K562 (cell line): ENCODE data around the gene UBE2H. TPM values are rescaled to one million over a fixed set of nuclear protein-coding genes. Genes with fewer than 3 reads are reported as not detected.

ENCODE experiments used
- ATAC-seq: fragments of 200-7000 bp; cut with Tn5 transposase; 3 replicates; pipeline ENCODE4 v1.9.1; 2020; ENCODE audit warnings: moderate library complexity
- BruUV-seq: library from RNA; stranded (reverse); fragments of 400-500 nt; replicated peaks from 2 replicates; lab custom pipeline; 2021; lab: Mats Ljungman, UMichigan
- CTCF ChIA-PET: fragments of 300-600 bp; formaldehyde crosslinking; extraction: SDS; loops from one replicate; lab custom pipeline; 2021; ENCODE audit warnings: low intra/inter-chr PET ratio; lab: Yijun Ruan, JAX
- POLR2A ChIA-PET: fragments of 300-600, 350-650 bp; sonication (Branson Sonifier 250); formaldehyde crosslinking; extraction: SDS; loops from one replicate; lab custom pipeline; 2021; ENCODE audit warnings: antibody characterized with exemption, inconsistent platforms; lab: Yijun Ruan, JAX
- DNase-seq, 4 experiments: peaks; one replicate each; pipeline versions ENCODE4 v3.0.0 to v3.0.0-alpha.2; 2011 to 2018; ENCODE audit warnings: low spot score in 3 of 4, mixed read lengths in 3 of 4; ENCODE audit errors: extremely low read depth in 1 of 4
- FAIRE-seq: peaks from 2 replicates; lab custom pipeline; 2011; peaks lifted over from hg19 to GRCh38; lab: Jason Lieb, UNC
- H2AFZ ChIP-seq: 2 replicates; pipeline ENCODE4 v1.6.0; 2011; ENCODE audit warnings: low read depth, low read length, control low read depth, inconsistent platforms
- H3K27ac ChIP-seq: fragments of 200-600 bp; 3 replicates; pipeline ENCODE4 v1.8.0; 2011; ENCODE audit warnings: low read depth, mild to moderate bottlenecking, control low read depth, inconsistent platforms, low read length, moderate library complexity, mixed read lengths; ENCODE audit errors: extremely low read depth
- H3K27me3 ChIP-seq, 2 experiments: fragments of 300-600 bp in 1 of 2; 2 replicates in 1 of 2; 3 replicates in 1 of 2; pipeline versions ENCODE4 v1.6.0 to v1.8.0; 2011; ENCODE audit warnings: inconsistent platforms in 2 of 2, low read length in 2 of 2, mild to moderate bottlenecking in 1 of 2, mixed read lengths in 1 of 2, moderate library complexity in 1 of 2; ENCODE audit not compliant: control insufficient read depth in 2 of 2, insufficient read depth in 2 of 2
- H3K36me3 ChIP-seq: fragments of 300-600 bp; 3 replicates; pipeline ENCODE4 v1.8.0; 2011; ENCODE audit warnings: mild to moderate bottlenecking, low read length, inconsistent platforms; ENCODE audit not compliant: control insufficient read depth, insufficient read depth
- H3K4me1 ChIP-seq, 2 experiments: fragments of 200-600 bp in 1 of 2; replicated peaks in 1 of 2; 2 replicates in 1 of 2; 3 replicates in 1 of 2; pipeline versions ENCODE4 v1.5.1 to v1.8.0; 2011; ENCODE audit warnings: inconsistent platforms in 2 of 2, low read length in 2 of 2, mild to moderate bottlenecking in 1 of 2, mixed read lengths in 1 of 2, moderate library complexity in 1 of 2; ENCODE audit not compliant: control insufficient read depth in 2 of 2, insufficient read depth in 2 of 2
- H3K4me2 ChIP-seq: 2 replicates; pipeline ENCODE4 v1.6.1; 2011; ENCODE audit warnings: low read length, control low read depth, inconsistent platforms, mixed read lengths; ENCODE audit not compliant: insufficient read depth
- H3K4me3 ChIP-seq: fragments of 200-600 bp; sonication (generic), shearing (Covaris generic); 2 replicates; pipeline ENCODE4 v1.5.1; 2016; ENCODE audit warnings: control low read depth, inconsistent platforms
- H3K79me2 ChIP-seq: fragments of 200-600 bp; 3 replicates; pipeline ENCODE4 v1.8.0; 2011; ENCODE audit warnings: low read length, inconsistent platforms; ENCODE audit not compliant: control insufficient read depth, insufficient read depth
- H3K9ac ChIP-seq, 2 experiments: 2 replicates each; pipeline versions ENCODE4 v1.6.0 to v1.6.1; 2011; ENCODE audit warnings: low read depth in 2 of 2, low read length in 2 of 2, control low read depth in 1 of 2, inconsistent platforms in 1 of 2, mild to moderate bottlenecking in 1 of 2, mixed read lengths in 1 of 2; ENCODE audit not compliant: insufficient read depth in 1 of 2
- H3K9me1 ChIP-seq: one replicate; pipeline ENCODE4 v1.6.0; 2011; ENCODE audit warnings: inconsistent platforms, mild to moderate bottlenecking, low read length, moderate library complexity; ENCODE audit not compliant: control insufficient read depth, insufficient read depth
- H3K9me3 ChIP-seq: replicated peaks from 2 replicates; pipeline ENCODE4 v1.5.1; 2011; ENCODE audit warnings: low read depth, low read length, inconsistent platforms; ENCODE audit not compliant: control insufficient read depth, insufficient read depth
- H4K20me1 ChIP-seq: replicated peaks from 2 replicates; pipeline ENCODE4 v1.6.1; 2011; ENCODE audit warnings: low read length, inconsistent platforms, mixed read lengths; ENCODE audit not compliant: control insufficient read depth, insufficient read depth
- HDAC3 ChIP-seq: fragments of 450-650 bp; IDR thresholded peaks from 2 replicates; pipeline ENCODE4 v1.6.1; 2018; ENCODE audit warnings: borderline replicate concordance, mild to moderate bottlenecking, moderate library complexity; ENCODE audit not compliant: partially characterized antibody
- ILK ChIP-seq: fragments of 450-650 bp; IDR thresholded peaks from 2 replicates; pipeline ENCODE4 v1.6.1; 2016; ENCODE audit warnings: missing genetic modification characterization, low read depth, mild to moderate bottlenecking, missing compliant biosample characterization, moderate library complexity, borderline replicate concordance
- NCOA2 ChIP-seq, 2 experiments: fragments of 450-650 bp; IDR thresholded peaks; 2 replicates each; pipeline ENCODE4 v1.6.1; 2018; ENCODE audit warnings: mild to moderate bottlenecking in 2 of 2, moderate library complexity in 1 of 2; ENCODE audit not compliant: partially characterized antibody in 2 of 2
- RUNX1 ChIP-seq: sonication (generic); IDR thresholded peaks from 2 replicates; pipeline ENCODE4 v1.6.1; 2016; ENCODE audit warnings: antibody characterized with exemption, low read depth
- SRSF3 ChIP-seq: fragments of 200-400 bp; formaldehyde crosslinking; IDR thresholded peaks from 2 replicates; pipeline ENCODE4 v1.6.1; 2016; ENCODE audit warnings: mild to moderate bottlenecking, low read length, moderate library complexity; ENCODE audit not compliant: insufficient read depth
- SRSF9 ChIP-seq: fragments of 200-400 bp; formaldehyde crosslinking; IDR thresholded peaks from 2 replicates; pipeline ENCODE4 v1.6.1; 2017; ENCODE audit warnings: low read depth, low read length, borderline replicate concordance
- WGBS: fragments of 100-300 bp; shearing (Covaris generic); methylation state at CpG from one replicate; pipeline ENCODE4 v1.1.6; 2016; ENCODE audit warnings: low coverage, mixed read lengths; ENCODE audit not compliant: insufficient coverage; ENCODE audit errors: missing lambda C conversion rate; 5-methylcytosine and 5-hydroxymethylcytosine counted together
- in situ Hi-C: fragments of 300-500 bp; cut with MboI; formaldehyde crosslinking; loops from 4 replicates; pipeline ENCODE4 v1.15.0; 2018; ENCODE audit warnings: inconsistent platforms, mixed read lengths
- intact Hi-C: fragments of 100-400 bp; cut with micrococcal nuclease; formaldehyde crosslinking; loops from 2 replicates; pipeline ENCODE4 v1.14.2; 2022
- polyA plus RNA-seq, 8 experiments: library from polyadenylated mRNA; depleted of rRNA in 4 of 8; stranded (reverse) in 5 of 8; unstranded in 3 of 8; fragments of >200 nt; fragmentation: Nextera tagmentation in 2 of 8; fragmentation: Illumina TruSeq in 1 of 8; extraction: Ambion mirVana in 2 of 8; extraction: Trizol in 1 of 8; gene quantifications; 2 replicates each; pipeline versions ENCODE4 v1.2.1 to v1.2.3, GENCODE V29; 2011 to 2014; ENCODE audit warnings: inconsistent platforms in 1 of 8, missing spikeins in 1 of 8
- total RNA-seq, 7 experiments: library from RNA; depleted of rRNA in 6 of 7; stranded (reverse); fragments of >200 nt in 6 of 7; fragmentation: Illumina TruSeq in 2 of 7; extraction: Trizol in 2 of 7; gene quantifications; 2 replicates each; pipeline versions ENCODE4 v1.2.1 to v1.2.3, GENCODE V29; 2011 to 2021; ENCODE audit warnings: low replicate concordance in 1 of 7
- TF ChIP-seq, protein P1 (sequence below): fragments of 450-650 bp; IDR thresholded peaks from 2 replicates; pipeline ENCODE4 v1.6.1; 2014; ENCODE audit warnings: low read depth, mild to moderate bottlenecking, moderate library complexity, borderline replicate concordance
- TF ChIP-seq, protein P2 (sequence below), 3 experiments: fragments of 200-800 bp in 1 of 3; sonication (Bioruptor generic) in 1 of 3; sonication (generic) in 1 of 3; formaldehyde crosslinking in 1 of 3; IDR thresholded peaks; 2 replicates each; pipeline versions ENCODE4 v1.6.1 to v1.8.0; 2016 to 2022; ENCODE audit warnings: mild to moderate bottlenecking in 2 of 3, missing compliant biosample characterization in 2 of 3, missing genetic modification characterization in 2 of 3, missing genetic modification reagents in 1 of 3

The UBE2H gene
- total and polyA plus RNA-seq, 9 of the 15 experiments (the other 6 are each of a cell fraction or from before 2014, with no cell fraction given): 6.3 to 33.0 (median 13.3) TPM

DNA sequence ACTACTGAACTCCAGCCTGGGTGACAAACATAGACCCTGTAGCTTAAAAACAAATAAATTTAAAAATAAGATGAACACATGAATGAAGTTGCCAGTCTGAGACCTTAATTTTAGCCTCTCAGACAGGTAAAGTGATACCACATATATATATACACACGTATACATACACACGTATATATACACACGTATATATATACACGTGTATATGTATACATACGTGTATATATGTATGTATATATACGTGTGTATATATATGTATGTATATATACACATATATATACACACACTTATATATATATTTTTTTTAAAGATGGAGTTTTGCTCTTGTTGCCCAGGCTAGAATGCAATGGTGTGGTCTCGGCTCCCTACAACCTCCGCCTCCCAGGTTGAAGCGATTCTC lies 62.7 kb downstream of the UBE2H start (continued):
- TF ChIP-seq NCOA2 (IDR thresholded peaks at IDR 0.05; ENCODE audit: partially characterized antibody in 2 of 2) (no peak), SRSF3 (no peak), HDAC3 (no peak)
- TF ChIP-seq, protein P1, sequence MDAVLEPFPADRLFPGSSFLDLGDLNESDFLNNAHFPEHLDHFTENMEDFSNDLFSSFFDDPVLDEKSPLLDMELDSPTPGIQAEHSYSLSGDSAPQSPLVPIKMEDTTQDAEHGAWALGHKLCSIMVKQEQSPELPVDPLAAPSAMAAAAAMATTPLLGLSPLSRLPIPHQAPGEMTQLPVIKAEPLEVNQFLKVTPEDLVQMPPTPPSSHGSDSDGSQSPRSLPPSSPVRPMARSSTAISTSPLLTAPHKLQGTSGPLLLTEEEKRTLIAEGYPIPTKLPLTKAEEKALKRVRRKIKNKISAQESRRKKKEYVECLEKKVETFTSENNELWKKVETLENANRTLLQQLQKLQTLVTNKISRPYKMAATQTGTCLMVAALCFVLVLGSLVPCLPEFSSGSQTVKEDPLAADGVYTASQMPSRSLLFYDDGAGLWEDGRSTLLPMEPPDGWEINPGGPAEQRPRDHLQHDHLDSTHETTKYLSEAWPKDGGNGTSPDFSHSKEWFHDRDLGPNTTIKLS: no peak

DNA sequence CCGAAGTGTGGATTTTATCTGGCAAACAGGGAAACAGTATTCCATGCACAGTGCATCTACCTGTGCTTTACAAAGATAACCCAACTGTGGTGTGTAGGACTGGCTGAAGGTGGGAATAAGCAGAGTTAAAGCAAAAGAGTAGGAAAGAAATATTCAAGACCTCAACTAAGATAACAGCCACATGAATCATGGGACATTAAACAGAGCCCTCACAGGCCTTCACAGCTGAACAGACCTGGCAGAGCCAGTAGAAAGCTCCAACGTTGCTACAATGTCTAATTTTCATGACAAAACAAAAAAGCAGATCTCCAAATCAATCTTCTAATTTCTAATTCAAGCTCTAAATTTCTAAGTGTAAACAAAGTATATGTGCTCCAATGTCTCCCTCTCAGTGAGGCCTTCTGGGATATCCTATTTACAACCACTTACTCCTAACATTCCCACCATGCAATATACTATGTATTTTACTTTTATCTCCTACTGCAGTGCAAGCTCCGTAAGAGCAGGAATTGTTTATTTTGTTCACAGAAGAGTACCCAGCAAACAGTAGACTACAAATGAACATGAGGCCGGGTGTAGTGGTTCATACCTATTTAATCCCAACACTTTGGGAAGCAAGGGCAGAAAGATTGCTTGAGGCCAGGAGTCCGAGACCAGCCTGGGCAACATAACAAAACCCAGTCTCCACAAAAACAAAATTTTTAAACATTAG lies 63.5 kb downstream of the UBE2H start:
- Histone ChIP-seq H3K9ac (no peak overlapping the region; a peak in 1 of 4 replicates), H4K20me1 (no peaks in the 10 kb centered on the region), H3K27ac (no peak overlapping the region; the same call in 2 of the 3 replicates), H3K79me2 (no peaks in the 10 kb centered on the region), H3K4me1 (peaks cover 0 to 6% of the 10 kb centered on the region in 2 experiments; a peak in 2 of 5 replicates), H3K4me2 (no peak overlapping the region), H3K9me1 (no peaks in the 10 kb centered on the region), H3K27me3 (no peaks in the 10 kb centered on the region), H3K4me3 (no peak overlapping the region), H3K9me3 (no peaks in the 10 kb centered on the region), H3K36me3 (no peaks in the 10 kb centered on the region), H2AFZ (no peak overlapping the region)
- WGBS: 59% methylated on average over 5 of the region's 5 CpGs
- DNase-seq (no peak), ATAC-seq (peak; percentile 31; the same call in 2 of the 3 replicates), FAIRE-seq (no peak)
- intact Hi-C loops (no loop called here), in situ Hi-C loops (no loop called here)
- no peak for TF ChIP-seq SRSF9
- TF ChIP-seq, protein P2, sequence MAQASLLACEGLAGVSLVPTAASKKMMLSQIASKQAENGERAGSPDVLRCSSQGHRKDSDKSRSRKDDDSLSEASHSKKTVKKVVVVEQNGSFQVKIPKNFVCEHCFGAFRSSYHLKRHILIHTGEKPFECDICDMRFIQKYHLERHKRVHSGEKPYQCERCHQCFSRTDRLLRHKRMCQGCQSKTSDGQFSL (CRISPR knock-in tag; IDR thresholded peaks at IDR 0.05): no peak
- TF ChIP-seq, protein P2 (tag; IDR thresholded peaks at IDR 0.05): 0 out of 4 replicates have a peak, but pooled peaks of 1 of the 2 experiments have one; percentile 8
- no peak for TF ChIP-seq RUNX1
- TF ChIP-seq ILK (tag): no peak
- ChIA-PET CTCF (no interaction called here), POLR2A (interaction anchor here (0.6 to 2.8 kb wide), 6 partner anchors 9 to 278 kb away, joined by 3 to 24 read pairs (median 3); partner anchors contain the start of gene NRF1)
- BruUV-seq: no TSS peak
